HG02970 (cell line): ENCODE measurements around the gene DEAF1.
A peak's percentile ranks its signal among the peaks of the same experiment; 100 is the strongest.

Experiments
- ATAC-seq: cut with Tn5 transposase; IDR thresholded peaks from one replicate; pipeline ENCODE4 v1.9.1; 2021; ENCODE audit warnings: mild to moderate bottlenecking, moderate library complexity, moderate number of reproducible peaks; ENCODE audit not compliant: unreplicated experiment, low FRiP score

Gene DEAF1

DNA sequence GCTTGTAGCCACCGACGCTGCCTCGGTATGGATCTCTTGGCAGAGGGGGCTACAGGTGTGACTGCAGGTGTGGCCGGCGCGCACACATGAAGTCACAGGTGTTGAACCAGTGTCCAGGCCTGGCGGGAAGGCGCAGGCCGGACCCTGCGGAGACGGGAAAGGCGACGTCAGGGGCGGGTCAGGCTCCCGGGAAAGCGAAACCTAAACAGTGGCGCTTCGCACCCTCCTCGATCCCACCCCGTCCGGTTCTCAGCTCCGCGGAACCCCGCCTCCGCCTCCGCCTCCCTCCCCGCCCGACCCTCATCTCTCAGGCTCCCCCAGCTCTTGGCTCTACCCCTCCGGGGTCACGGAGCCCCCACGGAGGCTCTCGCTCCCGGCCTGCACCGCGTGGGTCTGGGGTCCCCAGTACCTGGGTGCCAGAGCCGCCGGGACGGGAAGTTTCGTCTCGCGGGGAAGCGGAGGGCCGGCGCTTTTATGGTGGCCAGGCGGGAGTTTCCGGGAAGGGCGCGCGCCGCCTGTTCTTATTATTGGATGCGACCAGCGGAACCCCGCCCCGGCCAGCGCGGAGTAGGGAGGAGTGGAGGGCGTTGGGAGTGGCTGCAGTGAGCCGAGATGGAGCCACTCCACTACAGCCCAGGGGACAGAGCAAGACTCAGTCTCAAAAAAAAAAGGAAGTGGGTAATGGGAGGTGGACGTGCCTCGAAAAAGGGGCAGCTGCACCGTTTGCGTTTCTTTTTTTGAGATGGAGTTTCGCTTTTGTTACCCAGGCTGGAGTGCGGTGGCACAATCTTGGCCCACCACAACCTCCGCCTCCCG, 79.3 kb downstream of the DEAF1 start, which contains the start of gene IRF7:
Gene IRF7 (minus strand): TSS at position 447 of the 816 bp plus-strand sequence. CDS start 586 bp downstream, outside the sequence.
- peak; percentile 69 for ATAC-seq

DNA sequence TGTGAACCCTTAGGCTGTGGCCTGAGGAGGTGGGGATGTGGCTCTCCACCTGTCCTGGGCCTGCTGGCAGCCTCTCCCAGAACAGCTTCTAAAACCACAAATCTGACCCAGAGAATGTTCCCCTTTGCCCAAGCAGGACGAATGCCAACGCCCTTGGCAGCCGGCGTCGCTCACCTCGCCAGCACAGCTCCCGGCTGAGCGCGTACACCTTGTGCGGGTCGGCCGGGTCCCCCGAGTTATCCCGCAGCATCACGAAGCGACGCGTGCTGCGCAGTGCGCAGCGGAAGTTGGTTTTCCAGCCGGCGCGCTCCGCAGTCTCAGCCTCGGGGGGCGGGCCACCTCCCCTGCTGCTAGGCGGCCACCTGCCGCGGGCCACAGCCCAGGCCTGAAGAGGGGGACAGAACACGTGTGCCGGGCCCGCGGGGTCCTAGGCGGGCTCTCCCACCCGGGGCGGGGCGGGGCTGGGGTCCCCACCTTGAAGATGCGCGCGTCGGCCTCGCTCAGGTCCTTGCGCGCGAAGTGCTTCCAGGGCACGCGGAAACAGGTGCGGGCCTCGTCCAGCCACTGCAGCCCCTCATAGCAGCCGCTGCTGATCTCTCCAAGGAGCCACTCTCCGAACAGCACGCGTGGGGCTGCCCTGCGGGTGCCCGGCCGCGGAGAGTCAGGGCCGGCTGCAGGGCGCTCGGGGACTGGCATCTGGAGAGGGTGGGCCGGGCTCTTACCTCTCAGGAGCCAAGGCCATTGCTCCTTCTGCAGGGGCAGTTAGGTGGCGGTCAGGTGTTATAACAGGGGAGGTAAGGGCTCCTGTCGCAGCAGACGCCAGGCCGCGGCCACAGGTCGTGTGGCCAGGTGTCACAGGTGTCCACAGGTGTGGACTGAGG, 80.2 kb downstream of the DEAF1 start:
- ATAC-seq: no peak

DNA sequence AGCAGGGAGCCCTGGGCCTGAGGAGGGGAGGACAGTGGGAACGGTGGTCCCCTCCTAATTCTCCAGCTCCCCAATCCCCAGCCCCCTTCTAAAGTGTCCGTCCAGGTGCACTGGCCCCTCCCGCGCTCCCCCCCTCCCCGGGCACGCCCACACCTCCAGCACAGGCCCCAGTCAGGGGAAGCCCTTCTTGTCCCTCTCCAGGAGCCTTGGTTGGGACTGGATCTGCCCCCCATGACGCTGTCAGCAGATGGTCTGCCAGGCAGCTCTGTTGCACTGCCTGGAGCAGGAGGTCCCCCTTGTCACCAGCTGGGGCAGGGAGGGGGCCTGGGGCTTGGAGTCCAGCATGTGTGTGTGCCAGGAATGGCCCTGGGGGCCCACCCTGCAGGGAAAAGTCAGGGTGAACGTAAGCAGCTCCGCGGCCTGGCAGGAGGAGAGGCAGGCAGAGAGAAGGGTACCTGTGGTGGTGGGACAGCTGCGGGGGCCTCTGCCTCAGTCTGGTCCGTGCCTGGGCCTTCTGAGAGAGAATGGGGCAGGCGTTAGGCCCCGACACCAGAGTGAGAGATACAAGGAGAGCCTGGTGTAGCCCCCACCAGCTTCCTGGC, 80.9 kb downstream of the DEAF1 start:
- no peak for ATAC-seq

DNA sequence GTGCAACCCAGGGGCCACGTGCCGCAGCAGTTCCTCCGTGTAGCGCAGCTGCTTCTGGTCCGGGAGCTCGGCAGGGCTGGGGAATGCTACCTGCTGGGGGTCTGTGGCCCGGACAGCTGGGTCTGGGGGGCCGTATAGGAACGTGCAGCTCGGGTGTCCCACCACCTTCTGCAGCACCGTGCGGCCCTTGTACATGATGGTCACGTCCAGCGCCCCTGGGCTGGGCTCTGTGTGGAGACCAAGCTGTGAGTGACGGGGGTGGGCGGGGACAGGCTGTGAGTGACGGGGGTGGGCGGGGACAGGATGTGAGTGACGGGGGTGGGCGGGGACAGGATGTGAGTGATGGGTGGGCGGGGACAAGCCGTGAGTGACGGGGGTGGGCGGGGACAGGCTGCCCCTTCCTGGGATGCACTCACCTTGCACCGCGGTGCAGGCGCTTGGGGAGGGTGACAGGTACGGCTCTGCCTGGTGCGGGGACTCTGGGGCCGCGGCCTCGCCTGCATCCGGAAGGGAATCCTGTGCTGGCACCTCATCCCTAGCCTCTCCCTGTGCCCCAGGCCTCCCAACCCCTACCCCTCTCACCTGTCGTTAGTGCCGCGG, 81.6 kb downstream of the DEAF1 start:
- no peak for ATAC-seq

DNA sequence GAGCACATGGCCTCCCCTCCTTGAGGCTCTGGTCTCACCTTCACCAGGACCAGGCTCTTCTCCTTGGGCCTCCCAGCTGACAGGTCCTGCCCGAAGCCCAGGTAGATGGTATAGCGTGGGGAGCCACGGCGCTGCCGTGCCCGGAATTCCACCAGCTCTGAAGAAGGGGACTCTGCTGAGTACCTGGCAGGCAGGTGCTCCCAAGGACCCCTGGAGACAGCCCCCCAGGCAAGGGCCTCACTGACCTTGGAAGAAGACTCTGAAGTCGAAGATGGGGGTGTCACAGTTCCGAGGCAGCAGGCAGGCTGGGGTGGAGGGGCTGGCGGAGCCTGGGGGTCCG, 82.1 kb downstream of the DEAF1 start:
- no peak for ATAC-seq

DNA sequence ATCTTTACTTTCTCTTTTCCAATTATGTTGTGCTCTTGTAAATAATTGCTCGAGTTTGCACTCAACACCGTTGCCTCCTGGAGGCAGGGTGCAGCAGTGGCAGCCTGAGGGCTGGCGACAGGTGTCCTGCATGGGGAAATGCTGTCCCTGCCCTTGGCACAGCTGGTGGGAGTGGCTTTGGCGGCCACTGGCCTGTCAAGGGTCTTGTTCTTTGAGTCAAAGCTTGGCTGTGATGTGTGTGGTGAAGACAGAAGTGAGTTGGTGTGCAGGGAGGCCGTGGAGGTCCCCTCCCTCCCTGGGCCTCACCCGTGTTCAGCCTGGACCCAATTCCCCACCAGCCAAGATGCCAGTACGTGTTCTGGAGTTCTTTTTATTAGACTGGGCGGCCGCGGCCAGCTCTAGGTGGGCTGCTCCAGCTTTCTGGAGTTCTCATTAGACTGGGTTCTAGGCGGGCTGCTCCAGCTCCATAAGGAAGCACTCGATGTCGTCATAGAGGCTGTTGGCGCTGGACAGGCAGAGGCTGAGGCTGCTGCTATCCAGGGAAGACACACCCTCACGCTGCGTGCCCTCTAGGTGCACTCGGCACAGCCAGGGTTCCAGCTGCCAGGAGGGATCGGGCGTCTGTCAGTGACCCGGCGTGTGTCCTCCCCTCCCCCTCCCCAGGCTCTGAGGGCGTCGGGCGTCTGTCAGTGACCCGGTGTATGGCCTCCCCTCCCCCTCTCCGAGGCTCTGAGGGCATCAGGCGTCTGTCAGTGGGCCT, 82.6 kb downstream of the DEAF1 start:
- ATAC-seq: no peak

DNA sequence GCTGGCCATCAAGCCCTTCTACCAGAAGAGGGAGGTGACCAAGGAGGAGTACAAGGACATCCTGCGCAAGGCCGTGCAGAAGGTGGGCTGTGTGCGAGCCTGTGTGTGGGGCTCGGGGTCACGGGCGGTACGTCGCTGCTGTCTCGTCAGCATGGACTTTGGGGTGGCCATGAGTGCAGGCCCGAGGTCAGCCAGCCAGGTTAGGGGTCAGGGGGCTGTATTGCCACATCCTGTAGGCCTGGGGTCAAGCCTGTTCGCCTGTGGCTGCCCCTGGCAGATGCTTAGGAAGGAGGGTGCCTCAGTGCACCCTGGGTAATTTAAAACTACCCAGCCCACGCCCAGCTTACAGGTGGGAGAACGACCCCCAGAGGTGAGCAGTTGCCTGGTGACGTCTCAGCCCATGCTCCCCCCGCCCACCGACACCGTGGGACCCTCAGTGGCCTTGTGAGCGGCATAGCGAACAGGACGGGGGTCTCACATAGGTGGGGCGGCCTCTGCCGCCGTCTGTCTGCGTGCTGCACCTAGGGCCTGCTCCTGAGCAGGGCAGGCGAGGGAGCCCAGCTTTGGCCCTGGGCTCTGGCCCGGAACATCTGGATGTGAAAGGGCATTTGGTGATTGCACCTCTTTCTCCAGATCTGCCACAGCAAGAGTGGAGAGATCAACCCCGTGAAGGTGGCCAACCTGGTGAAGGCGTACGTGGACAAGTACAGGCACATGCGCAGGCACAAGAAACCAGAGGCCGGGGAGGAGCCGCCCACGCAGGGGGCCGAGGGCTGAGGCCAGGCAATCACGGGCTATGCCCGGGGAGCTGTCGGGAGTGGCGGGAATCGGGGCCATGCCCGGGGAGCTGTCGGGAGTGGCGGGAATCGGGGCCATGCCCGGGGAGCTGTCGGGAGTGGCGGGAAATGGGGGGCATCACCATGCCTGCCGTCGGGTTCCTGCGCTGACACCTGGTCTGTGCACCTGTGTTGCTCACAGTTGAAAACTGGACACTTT, 83.7 kb downstream of the DEAF1 start:
- no peak for ATAC-seq

DNA sequence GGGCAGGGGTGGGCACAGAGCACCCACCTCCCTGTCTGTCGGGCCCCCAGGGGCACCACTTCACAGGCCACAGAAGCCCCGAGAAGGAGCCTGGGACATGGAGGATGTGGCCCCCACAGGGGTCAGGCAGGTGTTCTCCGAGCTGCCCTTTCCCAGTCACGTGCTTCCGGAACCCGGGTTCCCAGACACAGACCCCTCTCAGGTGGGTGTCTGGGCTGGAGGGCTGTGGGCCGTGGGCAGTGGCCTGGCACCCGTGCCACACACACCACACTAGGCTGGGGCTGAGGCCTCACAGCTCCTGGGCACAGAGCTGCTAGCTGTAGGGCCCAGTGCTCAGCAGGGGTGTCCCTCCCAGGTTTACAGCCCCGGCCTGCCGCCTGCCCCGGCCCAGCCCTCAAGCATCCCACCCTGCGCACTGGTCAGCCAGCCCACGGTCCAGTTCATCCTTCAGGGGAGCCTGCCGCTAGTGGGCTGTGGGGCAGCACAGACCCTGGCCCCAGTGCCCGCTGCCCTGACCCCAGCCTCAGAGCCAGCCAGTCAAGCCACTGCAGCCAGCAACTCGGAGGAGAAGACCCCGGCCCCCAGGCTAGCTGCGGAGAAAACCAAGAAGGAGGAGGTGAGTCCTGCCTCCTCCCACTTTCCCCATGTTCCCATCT, 84.7 kb downstream of the DEAF1 start:
- no peak for ATAC-seq

DNA sequence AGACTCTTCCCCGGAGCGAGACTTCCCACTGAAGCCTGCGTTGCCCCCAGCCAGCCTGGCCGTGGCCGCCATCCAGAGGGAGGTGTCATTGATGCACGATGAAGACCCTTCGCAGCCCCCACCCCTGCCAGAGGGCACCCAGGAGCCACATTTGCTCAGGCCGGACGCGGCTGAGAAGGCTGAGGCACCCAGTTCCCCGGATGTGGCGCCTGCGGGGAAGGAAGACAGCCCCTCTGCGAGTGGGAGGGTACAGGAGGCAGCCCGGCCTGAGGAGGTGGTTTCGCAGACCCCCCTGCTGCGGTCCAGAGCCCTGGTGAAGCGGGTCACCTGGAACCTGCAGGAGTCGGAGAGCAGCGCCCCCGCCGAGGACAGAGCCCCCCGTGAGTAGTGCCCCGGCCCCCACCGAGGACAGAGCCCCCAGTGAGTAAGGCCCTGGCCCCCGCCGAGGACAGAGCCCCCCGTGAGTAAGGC, 85.6 kb downstream of the DEAF1 start:
- ATAC-seq: no peak

DNA sequence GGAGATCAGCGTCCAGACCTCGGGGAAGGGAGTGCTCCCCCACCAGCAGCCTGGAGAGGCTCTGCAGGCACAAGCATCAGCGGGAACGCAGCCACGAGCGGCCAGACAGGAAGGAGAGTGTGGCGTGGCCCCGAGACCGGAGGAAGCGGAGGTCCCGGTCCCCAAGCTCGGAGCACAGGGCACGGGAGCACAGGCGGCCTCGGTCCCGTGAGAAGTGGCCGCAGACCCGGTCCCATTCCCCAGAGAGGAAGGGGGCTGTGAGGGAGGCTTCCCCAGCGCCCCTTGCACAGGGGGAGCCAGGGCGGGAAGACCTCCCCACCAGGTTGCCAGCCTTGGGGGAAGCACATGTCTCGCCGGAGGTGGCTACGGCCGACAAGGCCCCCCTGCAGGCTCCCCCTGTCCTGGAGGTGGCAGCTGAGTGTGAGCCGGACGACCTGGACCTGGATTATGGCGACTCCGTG, 86.2 kb downstream of the DEAF1 start:
- no peak for ATAC-seq

DNA sequence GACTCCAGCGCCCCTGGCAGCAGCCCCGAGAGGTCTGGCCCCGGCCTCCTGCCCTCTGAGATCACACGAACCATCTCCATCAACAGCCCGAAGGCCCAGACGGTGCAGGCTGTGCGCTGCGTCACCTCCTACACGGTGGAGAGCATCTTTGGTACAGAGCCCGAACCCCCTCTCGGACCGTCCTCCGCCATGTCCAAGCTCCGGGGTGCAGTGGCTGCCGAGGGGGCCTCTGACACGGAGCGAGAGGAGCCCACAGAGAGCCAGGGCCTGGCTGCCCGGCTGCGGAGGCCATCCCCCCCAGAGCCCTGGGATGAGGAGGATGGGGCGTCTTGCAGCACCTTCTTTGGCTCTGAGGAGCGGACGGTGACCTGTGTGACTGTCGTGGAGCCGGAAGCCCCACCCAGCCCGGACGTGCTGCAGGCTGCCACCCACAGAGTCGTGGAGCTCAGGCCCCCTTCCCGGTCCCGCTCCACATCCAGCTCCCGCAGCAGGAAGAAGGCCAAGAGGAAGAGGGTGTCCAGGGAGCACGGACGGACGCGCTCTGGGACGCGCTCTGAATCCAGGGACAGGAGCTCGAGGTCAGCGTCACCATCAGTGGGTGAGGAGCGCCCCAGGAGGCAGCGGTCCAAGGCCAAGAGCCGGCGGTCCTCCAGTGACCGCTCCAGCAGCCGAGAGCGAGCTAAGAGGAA, 86.9 kb downstream of the DEAF1 start:
- no peak for ATAC-seq

DNA sequence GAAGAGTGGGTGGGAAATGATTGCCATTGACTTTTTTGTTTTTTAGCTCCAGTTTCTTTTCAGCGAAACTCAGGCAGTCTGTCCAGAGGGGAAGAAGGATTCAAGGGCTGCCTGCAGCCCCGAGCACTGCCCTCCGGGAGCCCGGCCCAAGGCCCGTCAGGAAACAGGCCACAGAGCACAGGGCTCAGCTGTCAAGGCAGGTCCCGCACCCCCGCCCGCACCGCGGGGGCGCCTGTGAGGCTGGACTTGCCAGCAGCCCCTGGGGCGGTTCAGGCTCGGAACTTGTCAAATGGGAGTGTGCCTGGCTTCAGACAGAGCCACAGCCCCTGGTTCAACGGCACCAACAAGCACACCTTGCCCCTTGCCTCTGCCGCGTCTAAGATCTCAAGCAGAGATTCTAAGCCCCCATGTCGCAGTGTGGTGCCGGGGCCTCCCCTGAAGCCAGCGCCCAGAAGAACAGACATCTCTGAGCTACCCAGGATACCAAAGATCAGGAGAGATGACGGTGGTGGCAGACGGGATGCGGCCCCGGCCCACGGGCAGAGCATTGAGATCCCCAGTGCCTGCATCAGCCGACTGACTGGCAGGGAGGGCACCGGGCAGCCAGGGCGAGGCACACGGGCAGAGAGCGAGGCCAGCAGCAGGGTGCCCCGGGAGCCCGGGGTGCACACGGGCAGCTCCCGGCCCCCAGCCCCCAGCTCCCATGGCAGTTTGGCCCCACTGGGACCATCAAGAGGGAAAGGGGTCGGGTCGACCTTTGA, 87.8 kb downstream of the DEAF1 start:
- no peak for ATAC-seq

DNA sequence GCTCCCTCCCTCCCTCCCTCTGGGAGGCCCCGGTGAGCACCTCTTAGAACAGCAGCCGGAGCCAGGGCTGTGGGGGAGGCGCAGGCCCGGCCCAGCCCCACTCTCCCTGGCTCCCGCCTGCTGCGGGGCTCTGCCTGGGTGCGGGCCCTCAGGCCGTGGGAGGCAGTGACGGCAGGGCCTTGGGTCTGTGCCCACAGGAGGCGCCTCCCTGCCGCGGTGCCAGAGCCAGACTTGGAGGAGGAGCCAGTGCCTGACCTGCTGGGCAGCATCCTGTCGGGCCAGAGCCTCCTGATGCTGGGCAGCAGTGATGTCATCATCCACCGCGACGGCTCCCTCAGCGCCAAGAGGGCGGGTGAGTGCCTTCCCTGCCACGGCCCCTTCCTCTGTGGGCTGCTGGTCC, 88.8 kb downstream of the DEAF1 start:
- ATAC-seq: no peak

DNA sequence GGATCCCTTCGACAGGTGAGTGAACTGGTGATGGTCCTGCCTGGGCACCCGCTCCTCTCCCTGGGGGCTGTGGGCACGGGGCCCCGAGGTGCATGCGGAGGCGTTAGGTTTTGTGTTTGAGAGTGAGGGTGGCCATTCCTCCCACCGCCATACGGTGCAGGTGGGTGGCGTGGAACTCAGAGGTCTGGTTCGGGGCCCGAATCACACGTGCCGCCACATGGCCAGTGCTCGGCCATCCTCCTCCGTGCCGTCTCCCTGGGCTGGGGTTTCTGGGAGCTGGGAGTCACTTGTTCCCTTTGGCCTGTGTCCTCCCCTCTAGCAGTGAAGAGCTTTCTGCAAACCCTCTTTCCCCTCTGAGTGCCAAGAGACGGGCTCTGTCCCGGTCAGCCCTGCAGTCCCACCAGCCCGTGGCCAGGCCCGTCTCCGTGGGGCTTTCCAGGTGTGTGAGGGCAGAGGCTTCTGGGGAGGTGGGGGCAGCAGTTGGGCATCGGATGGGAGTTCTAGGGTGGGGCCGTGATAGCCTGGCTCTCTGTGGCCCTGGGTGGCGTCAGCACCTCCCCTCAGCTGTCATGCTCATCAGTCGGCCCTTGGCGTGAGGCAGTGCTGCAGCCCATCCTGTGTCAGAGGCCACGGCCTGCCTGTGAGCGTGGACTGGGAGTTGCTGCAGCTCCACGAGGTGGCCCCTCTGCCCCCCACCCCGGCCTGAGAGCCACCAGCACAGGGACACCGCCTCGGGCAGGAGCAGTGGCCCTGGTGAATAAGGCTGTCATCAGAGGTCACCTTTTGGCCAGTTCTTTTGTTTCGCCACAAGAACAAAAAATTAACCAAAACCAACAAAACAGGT, 89.5 kb downstream of the DEAF1 start:
- ATAC-seq: no peak

DNA sequence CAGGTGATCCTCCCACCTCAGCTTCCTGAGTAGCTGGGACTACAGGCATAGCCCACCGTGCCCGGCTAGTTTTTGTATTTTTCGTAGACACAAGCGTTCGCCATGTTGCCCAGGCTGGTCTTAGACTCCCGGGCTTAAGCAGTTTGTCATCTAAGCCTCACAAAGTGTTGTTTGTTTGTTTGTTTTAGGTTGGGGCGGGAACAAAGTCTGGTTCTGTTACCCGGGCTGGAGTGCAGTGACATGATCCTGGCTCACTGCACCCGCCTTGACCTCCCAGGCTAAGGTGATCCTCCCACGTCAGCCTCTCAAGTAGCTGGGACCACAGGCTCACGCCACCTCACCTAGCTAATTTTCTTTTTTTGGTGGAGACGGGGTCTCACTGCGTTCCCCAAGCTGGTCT, 91.9 kb downstream of the DEAF1 start:
- no peak for ATAC-seq
